Breast epithelium (tissue), 4 donors: ENCODE measurements around the gene GPC2. TPM values are rescaled to one million over a fixed set of nuclear protein-coding genes. Genes with fewer than 3 reads are reported as not detected.
A peak's percentile ranks its signal among the peaks of the same experiment; 100 is the strongest.
"Not testable (repeated sequence)": the region's sequence is repeated elsewhere in the genome, so short reads cannot be mapped to it uniquely, and the experiment has no call there.

Source experiments
- DNase-seq, 2 donors: peaks; one replicate each; pipeline ENCODE4 v3.0.0-alpha.2; 2019; ENCODE audit warnings: low spot score in 2 of 2
- H3K27ac ChIP-seq, 2 donors: fragments of 200-600 bp; sonication (generic) in 1 of 2; one replicate each; pipeline ENCODE4 v1.5.1; 2016 to 2019; ENCODE audit warnings: mild to moderate bottlenecking in 1 of 2
- H3K27me3 ChIP-seq, 2 donors: fragments of 200-600 bp; sonication (generic) in 1 of 2; one replicate each; pipeline versions ENCODE4 v1.5.1 to v1.6.0; 2017 to 2019; ENCODE audit warnings: control low read depth in 1 of 2, mild to moderate bottlenecking in 1 of 2
- H3K36me3 ChIP-seq: fragments of 200-600 bp; one replicate; pipeline ENCODE4 v1.5.1; 2019
- H3K4me1 ChIP-seq, 2 donors: fragments of 200-600 bp; sonication (generic); one replicate each; pipeline ENCODE4 v1.5.1; 2016 to 2019; ENCODE audit warnings: control low read depth in 1 of 2
- H3K4me3 ChIP-seq, 3 donors: fragments of 200-600 bp; sonication (generic); 1 replicate in 2 of 3; 2 replicates in 1 of 3; pipeline ENCODE4 v1.5.1; 2016 to 2019; ENCODE audit warnings: mild to moderate bottlenecking in 3 of 3, moderate library complexity in 2 of 3
- H3K9me3 ChIP-seq, 2 donors: fragments of 200-600 bp; sonication (generic) in 1 of 2; one replicate each; pipeline ENCODE4 v1.5.1; 2016 to 2019; ENCODE audit warnings: control low read depth in 1 of 2
- POLR2A ChIP-seq: fragments of 450-650 bp; IDR thresholded peaks from one replicate; pipeline ENCODE4 v1.6.1; 2016; ENCODE audit warnings: antibody characterized with exemption, mild to moderate bottlenecking, moderate library complexity
- POLR2AphosphoS5 ChIP-seq, 3 donors: sonication (generic); formaldehyde crosslinking; IDR thresholded peaks; one replicate each; pipeline ENCODE4 v1.6.1; 2017; ENCODE audit warnings: antibody characterized with exemption in 3 of 3
- intact Hi-C: fragments of 100-400 bp; cut with DNase I; formaldehyde crosslinking; loops from one replicate; pipeline ENCODE4 v1.15.1; 2023; ENCODE audit warnings: low total_unique reads
- total RNA-seq, 3 donors: library from RNA; depleted of rRNA; stranded (reverse); fragments of >200 nt; gene quantifications; one replicate each; pipeline ENCODE4 v1.1.0, GENCODE V29; 2016
- TF ChIP-seq, protein P1 (sequence below), 3 donors: fragments of 450-650 bp; IDR thresholded peaks; one replicate each; pipeline ENCODE4 v1.5.1; 2016 to 2017; ENCODE audit warnings: antibody characterized with exemption in 3 of 3, mild to moderate bottlenecking in 3 of 3, moderate library complexity in 3 of 3

The GPC2 gene
- total RNA-seq, 3 donors from 2014 or later = 1.4 to 3.6 (median 3.4) TPM

DNA sequence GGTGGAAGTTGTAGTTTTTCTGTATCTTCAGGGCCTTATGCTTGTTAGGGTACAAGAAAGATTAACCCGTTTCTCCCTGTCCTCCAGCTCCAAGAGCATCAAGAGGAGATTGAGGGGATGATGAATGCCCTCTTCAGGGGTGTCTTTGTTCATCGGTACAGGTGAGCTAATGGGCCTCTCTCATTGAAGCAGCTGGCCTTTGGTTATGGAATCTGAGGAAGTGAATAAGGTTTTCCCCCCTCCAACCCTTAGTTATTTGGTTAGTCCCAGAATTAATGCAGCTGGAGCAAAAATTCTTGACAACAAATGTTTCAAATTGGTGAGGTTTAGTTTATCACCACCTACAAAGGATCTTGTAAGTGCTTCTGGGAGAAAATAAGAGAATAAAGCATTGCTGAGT is 18.0 kb upstream of the GPC2 start:
- Histone ChIP-seq H3K27ac (no peak overlapping the region), H3K27me3 (no peaks in the 10 kb centered on the region), H3K36me3 (no peaks in the 10 kb centered on the region), H3K4me1 (no peaks in the 10 kb centered on the region), H3K4me3 (no peak overlapping the region), H3K9me3 (no peaks in the 10 kb centered on the region)
- no peak for TF ChIP-seq POLR2AphosphoS5 (IDR thresholded peaks at IDR 0.05)
- TF ChIP-seq, protein P1, sequence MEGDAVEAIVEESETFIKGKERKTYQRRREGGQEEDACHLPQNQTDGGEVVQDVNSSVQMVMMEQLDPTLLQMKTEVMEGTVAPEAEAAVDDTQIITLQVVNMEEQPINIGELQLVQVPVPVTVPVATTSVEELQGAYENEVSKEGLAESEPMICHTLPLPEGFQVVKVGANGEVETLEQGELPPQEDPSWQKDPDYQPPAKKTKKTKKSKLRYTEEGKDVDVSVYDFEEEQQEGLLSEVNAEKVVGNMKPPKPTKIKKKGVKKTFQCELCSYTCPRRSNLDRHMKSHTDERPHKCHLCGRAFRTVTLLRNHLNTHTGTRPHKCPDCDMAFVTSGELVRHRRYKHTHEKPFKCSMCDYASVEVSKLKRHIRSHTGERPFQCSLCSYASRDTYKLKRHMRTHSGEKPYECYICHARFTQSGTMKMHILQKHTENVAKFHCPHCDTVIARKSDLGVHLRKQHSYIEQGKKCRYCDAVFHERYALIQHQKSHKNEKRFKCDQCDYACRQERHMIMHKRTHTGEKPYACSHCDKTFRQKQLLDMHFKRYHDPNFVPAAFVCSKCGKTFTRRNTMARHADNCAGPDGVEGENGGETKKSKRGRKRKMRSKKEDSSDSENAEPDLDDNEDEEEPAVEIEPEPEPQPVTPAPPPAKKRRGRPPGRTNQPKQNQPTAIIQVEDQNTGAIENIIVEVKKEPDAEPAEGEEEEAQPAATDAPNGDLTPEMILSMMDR (IDR thresholded peaks at IDR 0.05) = no peak
- TF ChIP-seq POLR2A = no peak
- no peak for DNase-seq
- intact Hi-C loops = no loop called here

DNA sequence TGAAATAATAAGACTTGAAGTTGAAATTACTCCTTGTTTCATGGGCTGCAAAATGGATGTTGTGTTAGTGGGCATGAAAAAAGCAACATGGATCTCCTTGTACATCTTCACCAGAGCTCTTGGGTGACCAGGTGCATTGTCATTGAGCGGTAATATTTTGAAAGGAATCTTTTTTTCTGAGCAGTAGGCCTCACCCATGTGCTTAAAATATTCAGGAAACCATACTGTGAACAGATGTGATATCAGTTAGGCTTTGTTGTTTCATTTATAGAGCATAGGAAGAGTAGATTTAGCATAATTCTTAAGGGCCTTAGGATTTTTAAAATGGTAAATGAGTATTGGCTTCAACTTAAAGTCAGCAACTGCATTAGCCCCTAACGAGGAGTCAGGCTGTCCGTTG is 15.8 kb upstream of the GPC2 start:
- Histone ChIP-seq H3K27ac (no peak overlapping the region), H3K4me1 (no peaks in the 10 kb centered on the region), H3K9me3 (no peaks in the 10 kb centered on the region), H3K27me3 (no peaks in the 10 kb centered on the region), H3K36me3 (no peaks in the 10 kb centered on the region), H3K4me3 (no peak overlapping the region)
- DNase-seq = no peak
- TF ChIP-seq, protein P1 (IDR thresholded peaks at IDR 0.05) = no peak
- no peak for TF ChIP-seq POLR2A
- TF ChIP-seq POLR2AphosphoS5 (IDR thresholded peaks at IDR 0.05) = no peak
- intact Hi-C loops = no loop called here

DNA sequence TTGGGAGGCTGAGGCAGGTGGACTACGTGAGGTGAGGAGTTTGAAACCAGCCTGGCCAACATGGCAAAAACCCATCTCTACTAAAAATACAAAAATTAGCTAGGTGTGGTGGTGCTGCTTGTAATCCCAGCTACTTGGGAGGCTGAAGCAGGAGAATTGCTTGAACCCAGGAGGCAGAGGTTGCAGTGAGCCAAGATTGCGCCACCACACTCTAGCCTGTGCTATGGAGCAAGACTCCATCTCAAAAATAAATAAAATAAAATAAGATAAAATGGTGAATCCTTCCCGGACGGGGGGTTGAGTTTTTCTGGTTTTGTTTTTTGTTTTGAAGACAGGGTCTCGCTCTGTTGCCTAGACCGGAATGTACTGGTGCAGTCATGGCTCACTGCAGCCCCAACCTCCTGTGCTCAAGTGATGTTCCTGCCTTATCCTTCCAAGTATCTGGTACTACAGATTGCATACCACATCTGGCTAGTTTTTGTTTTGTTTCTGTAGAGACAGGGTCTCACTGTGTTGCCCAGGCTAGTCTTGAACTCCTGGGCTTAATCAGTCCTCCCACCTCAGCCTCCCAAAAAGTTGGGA is 15.2 kb upstream of the GPC2 start:
- H3K4me3 ChIP-seq, H3K9me3 ChIP-seq, H3K27ac ChIP-seq, H3K27me3 ChIP-seq, H3K4me1 ChIP-seq, H3K36me3 ChIP-seq, DNase-seq, intact Hi-C loops: not testable (repeated sequence)

DNA sequence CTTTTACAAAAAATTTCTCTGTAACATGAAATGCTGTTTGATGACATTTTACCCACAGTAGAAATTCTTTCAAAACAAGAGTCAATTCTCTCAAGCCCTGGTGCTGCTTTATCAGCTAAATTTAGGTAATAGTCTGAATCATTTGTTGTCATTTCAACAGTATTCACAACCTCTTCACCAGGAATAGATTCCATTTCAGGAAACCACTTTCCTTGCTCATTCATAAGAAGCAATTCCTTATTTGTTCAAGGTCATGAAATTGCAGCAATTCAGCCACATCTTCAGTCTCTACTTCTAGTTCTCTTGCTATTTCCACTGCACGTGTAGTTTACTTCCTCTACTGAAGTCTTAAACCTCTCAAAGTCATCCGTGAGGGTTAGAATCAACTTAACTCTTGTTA is 14.6 kb upstream of the GPC2 start:
- Histone ChIP-seq H3K9me3 (no peaks in the 10 kb centered on the region), H3K27me3 (no peaks in the 10 kb centered on the region), H3K4me3 (no peak overlapping the region), H3K4me1 (no peaks in the 10 kb centered on the region), H3K27ac (no peak overlapping the region), H3K36me3 (no peaks in the 10 kb centered on the region)
- TF ChIP-seq POLR2A (no peak), POLR2AphosphoS5 (IDR thresholded peaks at IDR 0.05) (no peak)
- TF ChIP-seq, protein P1 (IDR thresholded peaks at IDR 0.05) = no peak
- no peak for DNase-seq
- intact Hi-C loops = no loop called here

DNA sequence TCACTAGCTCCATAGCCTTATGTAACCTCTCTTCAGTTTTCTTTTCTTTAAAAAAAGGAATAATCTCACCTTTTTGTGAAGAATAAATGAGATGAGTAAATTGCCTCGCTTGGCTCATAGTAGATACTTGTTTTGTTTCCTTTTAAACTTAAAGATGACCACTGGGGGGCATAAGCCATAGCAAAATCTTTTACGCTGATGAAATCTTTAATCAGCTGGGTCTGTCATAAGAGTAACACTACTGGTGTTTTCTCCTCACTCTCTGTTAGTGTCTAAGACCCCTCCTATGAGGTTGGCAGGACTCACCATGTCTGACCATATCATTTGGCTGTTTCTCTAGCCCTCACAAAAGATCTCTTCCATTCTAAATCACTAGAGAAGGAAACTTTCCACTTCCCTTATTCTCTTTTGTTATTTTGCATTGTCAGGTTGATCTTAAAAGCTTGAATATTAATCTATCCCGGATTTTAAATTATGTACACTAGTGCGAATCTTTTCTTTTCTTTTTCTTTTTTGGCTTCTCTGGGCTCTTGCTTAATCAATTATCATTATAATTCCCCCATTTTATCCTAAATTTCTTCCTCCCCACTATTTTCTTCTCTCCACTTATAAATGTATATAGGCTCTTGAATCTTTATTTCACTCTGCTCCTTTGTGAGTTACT is 13.0 kb upstream of the GPC2 start:
- intact Hi-C loops = no loop called here
- DNase-seq = no peak
- no peak overlapping the region for H3K4me3 ChIP-seq
- H3K27ac ChIP-seq = no peak overlapping the region
- no peaks in the 10 kb centered on the region for H3K27me3 ChIP-seq
- TF ChIP-seq, protein P1 (IDR thresholded peaks at IDR 0.05) = peak in 1 of 3 donors; percentile 22
- no peak for TF ChIP-seq POLR2A
- H3K36me3 ChIP-seq = no peaks in the 10 kb centered on the region
- H3K9me3 ChIP-seq = no peaks in the 10 kb centered on the region
- H3K4me1 ChIP-seq = no peaks in the 10 kb centered on the region
